ENCODE data around the gene RTL10.
"Not testable (repeated sequence)": the region's sequence is repeated elsewhere in the genome, so short reads cannot be mapped to it uniquely, and the experiment has no call there.

Gene RTL10

DNA sequence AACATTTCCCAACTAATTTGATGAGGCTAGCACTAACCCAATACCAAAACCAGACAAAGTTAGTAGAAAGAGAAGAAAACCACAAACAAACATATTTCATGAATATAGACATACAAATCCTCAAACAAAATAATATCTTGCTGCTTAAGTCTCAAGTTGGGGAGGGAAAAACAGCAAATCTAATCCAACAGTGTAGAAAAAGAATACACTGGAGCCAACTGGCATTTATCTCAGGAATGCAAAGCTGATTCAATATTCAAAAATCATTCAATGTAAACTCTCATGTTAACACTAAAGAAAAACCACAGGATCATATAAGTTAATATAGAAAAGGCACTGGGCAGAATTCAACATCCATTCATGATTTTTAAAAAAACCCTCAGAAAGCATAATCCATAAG is 18.2 kb downstream of the RTL10 start:
- H2AFZ ChIP-seq (ENCODE audit: low read length), result no peak overlapping the region
- TF ChIP-seq, protein P1, sequence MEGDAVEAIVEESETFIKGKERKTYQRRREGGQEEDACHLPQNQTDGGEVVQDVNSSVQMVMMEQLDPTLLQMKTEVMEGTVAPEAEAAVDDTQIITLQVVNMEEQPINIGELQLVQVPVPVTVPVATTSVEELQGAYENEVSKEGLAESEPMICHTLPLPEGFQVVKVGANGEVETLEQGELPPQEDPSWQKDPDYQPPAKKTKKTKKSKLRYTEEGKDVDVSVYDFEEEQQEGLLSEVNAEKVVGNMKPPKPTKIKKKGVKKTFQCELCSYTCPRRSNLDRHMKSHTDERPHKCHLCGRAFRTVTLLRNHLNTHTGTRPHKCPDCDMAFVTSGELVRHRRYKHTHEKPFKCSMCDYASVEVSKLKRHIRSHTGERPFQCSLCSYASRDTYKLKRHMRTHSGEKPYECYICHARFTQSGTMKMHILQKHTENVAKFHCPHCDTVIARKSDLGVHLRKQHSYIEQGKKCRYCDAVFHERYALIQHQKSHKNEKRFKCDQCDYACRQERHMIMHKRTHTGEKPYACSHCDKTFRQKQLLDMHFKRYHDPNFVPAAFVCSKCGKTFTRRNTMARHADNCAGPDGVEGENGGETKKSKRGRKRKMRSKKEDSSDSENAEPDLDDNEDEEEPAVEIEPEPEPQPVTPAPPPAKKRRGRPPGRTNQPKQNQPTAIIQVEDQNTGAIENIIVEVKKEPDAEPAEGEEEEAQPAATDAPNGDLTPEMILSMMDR (IDR thresholded peaks at IDR 0.05; ENCODE audit: low read length), result no peak
- no peak for TF ChIP-seq EZH2 (optimal IDR thresholded peaks at IDR 0.05; ENCODE audit: low read depth, low read length)
- no peak for TF ChIP-seq EZH2phosphoT487 (IDR thresholded peaks at IDR 0.05; ENCODE audit: low read length)
- H3K9me3 ChIP-seq (replicated peaks; ENCODE audit: insufficient read depth, low read length), result no peaks in the 10 kb centered on the region
- H3K9ac ChIP-seq (ENCODE audit: low read length), result no peak overlapping the region
- no peaks in the 10 kb centered on the region for H3K27me3 ChIP-seq (replicated peaks; ENCODE audit: insufficient read depth, low read length)
- H3K9me2 ChIP-seq (replicated peaks; ENCODE audit: insufficient read depth, low read length), result no peaks in the 10 kb centered on the region
- no peak overlapping the region for H3K4me2 ChIP-seq (ENCODE audit: low read depth, low read length)
- no peak overlapping the region for H3K4me3 ChIP-seq (ENCODE audit: low read length)
- DNase-seq, result no peak
- H3K4me1 ChIP-seq (ENCODE audit: low read length), result peaks cover 3% of the 10 kb centered on the region; the same call in 1 of the 2 replicates
- H3K27ac ChIP-seq (ENCODE audit: low read length), result no peak overlapping the region
- peaks cover 10% of the 10 kb centered on the region; the same call in 1 of the 2 replicates for H3K79me2 ChIP-seq (ENCODE audit: low read length)
- H4K20me1 ChIP-seq (ENCODE audit: insufficient read depth, low read length), result 0 out of 2 replicates have a peak, but pooled peaks cover 3% of the 10 kb centered on the region
- no peaks in the 10 kb centered on the region for H3F3A ChIP-seq (ENCODE audit: insufficient read depth, low read length)
- no peaks in the 10 kb centered on the region for H3K36me3 ChIP-seq (replicated peaks; ENCODE audit: insufficient read depth, low read length)

- Histone ChIP-seq H3K9me2 (replicated peaks; ENCODE audit: insufficient read depth, low read length) (no peaks in the 10 kb centered on the region), H3K9me3 (replicated peaks; ENCODE audit: insufficient read depth, low read length) (no peaks in the 10 kb centered on the region), H3K79me2 (ENCODE audit: low read length) (peaks cover 10% of the 10 kb centered on the region; the same call in 1 of the 2 replicates), H2AFZ (ENCODE audit: low read length) (no peak overlapping the region), H3K4me2 (ENCODE audit: low read depth, low read length) (no peak overlapping the region), H3K27ac (ENCODE audit: low read length) (no peak overlapping the region), H3K4me3 (ENCODE audit: low read length) (no peak overlapping the region), H3K27me3 (replicated peaks; ENCODE audit: insufficient read depth, low read length) (no peaks in the 10 kb centered on the region), H3F3A (ENCODE audit: insufficient read depth, low read length) (no peaks in the 10 kb centered on the region), H3K36me3 (replicated peaks; ENCODE audit: insufficient read depth, low read length) (no peaks in the 10 kb centered on the region), H4K20me1 (ENCODE audit: insufficient read depth, low read length) (0 out of 2 replicates have a peak, but pooled peaks cover 3% of the 10 kb centered on the region), H3K4me1 (ENCODE audit: low read length) (peaks cover 3% of the 10 kb centered on the region; the same call in 1 of the 2 replicates), H3K9ac (ENCODE audit: low read length) (no peak overlapping the region)
- no peak for TF ChIP-seq EZH2 (optimal IDR thresholded peaks at IDR 0.05; ENCODE audit: low read depth, low read length)
- TF ChIP-seq EZH2phosphoT487 (IDR thresholded peaks at IDR 0.05; ENCODE audit: low read length), result no peak
- TF ChIP-seq, protein P1 (IDR thresholded peaks at IDR 0.05; ENCODE audit: low read length), result no peak
- no peak for DNase-seq
These were observed 20.1 kb downstream of the RTL10 start for GRCh38 chr22:19834599-19834998.

DNA sequence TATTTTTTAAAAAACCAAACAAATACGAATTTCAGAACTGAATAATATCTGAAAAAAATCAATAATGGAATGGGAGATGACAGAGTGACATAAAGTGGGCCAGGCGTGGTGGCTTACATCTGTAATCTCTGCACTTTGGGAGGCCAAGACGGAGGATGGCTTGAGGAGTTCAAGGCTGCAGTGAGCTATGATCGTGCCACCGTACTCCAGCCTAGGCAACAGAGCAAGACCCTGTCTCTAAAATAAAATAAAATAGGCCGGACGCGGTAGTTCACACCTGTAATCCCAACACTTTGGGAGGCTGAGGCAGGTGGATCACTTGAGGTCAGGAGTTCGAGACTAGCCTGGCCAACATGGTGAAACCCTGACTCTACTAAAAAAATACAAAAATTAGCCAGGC is 21.3 kb downstream of the RTL10 start:
- not testable (repeated sequence) for H3K9me2 ChIP-seq (replicated peaks; ENCODE audit: insufficient read depth, low read length); DNase-seq; H3K4me3 ChIP-seq (ENCODE audit: low read length); H3K36me3 ChIP-seq (replicated peaks; ENCODE audit: insufficient read depth, low read length); H2AFZ ChIP-seq (ENCODE audit: low read length); H3K4me2 ChIP-seq (ENCODE audit: low read depth, low read length); H3K4me1 ChIP-seq (ENCODE audit: low read length); H3F3A ChIP-seq (ENCODE audit: insufficient read depth, low read length); H4K20me1 ChIP-seq (ENCODE audit: insufficient read depth, low read length); H3K9ac ChIP-seq (ENCODE audit: low read length); H3K27me3 ChIP-seq (replicated peaks; ENCODE audit: insufficient read depth, low read length); H3K27ac ChIP-seq (ENCODE audit: low read length); H3K9me3 ChIP-seq (replicated peaks; ENCODE audit: insufficient read depth, low read length)
- peaks cover 10% of the 10 kb centered on the region; the same call in 1 of the 2 replicates for H3K79me2 ChIP-seq (ENCODE audit: low read length)

DNA sequence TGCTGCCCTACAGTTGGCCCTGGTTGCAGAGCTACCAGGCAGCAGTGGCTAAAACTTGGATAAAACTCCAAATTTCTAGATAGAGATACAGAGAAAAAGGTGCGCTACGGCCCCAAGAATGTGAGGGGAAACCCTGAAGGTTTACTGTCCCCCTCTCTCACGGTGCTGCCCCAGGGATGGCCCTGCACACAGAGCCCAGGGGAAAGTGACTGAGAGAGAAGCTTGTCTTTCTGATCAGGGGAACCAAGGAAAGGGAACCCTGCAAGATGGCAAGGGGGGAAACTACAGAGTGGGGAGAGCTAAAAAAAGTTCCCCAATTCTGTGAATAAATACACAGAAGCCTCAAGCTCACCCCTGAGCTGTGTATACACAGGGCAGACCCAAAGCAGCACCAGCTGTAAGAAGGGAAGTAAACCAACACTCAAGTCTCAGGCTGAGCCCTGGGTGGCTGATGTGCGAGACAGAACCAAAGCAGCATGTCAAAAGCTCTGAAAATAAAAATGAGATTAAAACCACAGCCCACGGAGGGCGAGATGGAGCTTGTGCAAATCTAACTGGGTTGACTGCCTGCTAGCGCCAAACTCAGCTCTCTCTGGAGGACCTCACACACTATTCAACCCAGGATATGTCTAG is 22.1 kb downstream of the RTL10 start:
- no peaks in the 10 kb centered on the region for H3K9me3 ChIP-seq (replicated peaks; ENCODE audit: insufficient read depth, low read length)
- H3K4me2 ChIP-seq (ENCODE audit: low read depth, low read length), result no peak overlapping the region
- H3K4me3 ChIP-seq (ENCODE audit: low read length), result no peak overlapping the region
- H3K27ac ChIP-seq (ENCODE audit: low read length), result no peak overlapping the region
- H3K9me2 ChIP-seq (replicated peaks; ENCODE audit: insufficient read depth, low read length), result no peaks in the 10 kb centered on the region
- no peak for DNase-seq
- H3K36me3 ChIP-seq (replicated peaks; ENCODE audit: insufficient read depth, low read length), result no peaks in the 10 kb centered on the region
- no peak for TF ChIP-seq EZH2phosphoT487 (IDR thresholded peaks at IDR 0.05; ENCODE audit: low read length)
- TF ChIP-seq, protein P1 (IDR thresholded peaks at IDR 0.05; ENCODE audit: low read length), result no peak
- no peak for TF ChIP-seq EZH2 (optimal IDR thresholded peaks at IDR 0.05; ENCODE audit: low read depth, low read length)
- no peaks in the 10 kb centered on the region for H3K27me3 ChIP-seq (replicated peaks; ENCODE audit: insufficient read depth, low read length)
- H3K79me2 ChIP-seq (ENCODE audit: low read length), result peaks cover 7% of the 10 kb centered on the region; the same call in 1 of the 2 replicates
- no peak overlapping the region for H2AFZ ChIP-seq (ENCODE audit: low read length)
- no peaks in the 10 kb centered on the region for H3F3A ChIP-seq (ENCODE audit: insufficient read depth, low read length)
- 0 out of 2 replicates have a peak, but pooled peaks cover under 1% of the 10 kb centered on the region for H4K20me1 ChIP-seq (ENCODE audit: insufficient read depth, low read length)
- H3K4me1 ChIP-seq (ENCODE audit: low read length), result peaks cover 3% of the 10 kb centered on the region; the same call in 1 of the 2 replicates
- H3K9ac ChIP-seq (ENCODE audit: low read length), result no peak overlapping the region

GRCh38 chr22:19831979-19832378 is 22.7 kb downstream of the RTL10 start:
- not testable (repeated sequence) for H3F3A ChIP-seq (ENCODE audit: insufficient read depth, low read length); H4K20me1 ChIP-seq (ENCODE audit: insufficient read depth, low read length); H3K9me3 ChIP-seq (replicated peaks; ENCODE audit: insufficient read depth, low read length); H3K9ac ChIP-seq (ENCODE audit: low read length); H3K9me2 ChIP-seq (replicated peaks; ENCODE audit: insufficient read depth, low read length); H3K27me3 ChIP-seq (replicated peaks; ENCODE audit: insufficient read depth, low read length); H3K4me3 ChIP-seq (ENCODE audit: low read length); H3K4me1 ChIP-seq (ENCODE audit: low read length); H3K79me2 ChIP-seq (ENCODE audit: low read length); H3K27ac ChIP-seq (ENCODE audit: low read length); H3K4me2 ChIP-seq (ENCODE audit: low read depth, low read length); H2AFZ ChIP-seq (ENCODE audit: low read length); DNase-seq; H3K36me3 ChIP-seq (replicated peaks; ENCODE audit: insufficient read depth, low read length)

All from MM.1S (cell line).